ENCODE results near the gene TNS3.

Gene TNS3

GRCh38 chr7:47474937-47475879 is 106.7 kb downstream of the TNS3 start:
- no peak for TF ChIP-seq CTCF (IDR thresholded peaks at IDR 0.05; ENCODE audit: low read depth, low read length, missing control alignments)
- peak; percentile 38 for DNase-seq (ENCODE audit: low read depth)
- H3K4me3 ChIP-seq (ENCODE audit: low read depth, low read length): no peak overlapping the region

- TF ChIP-seq CTCF (IDR thresholded peaks at IDR 0.05; ENCODE audit: low read depth, low read length, missing control alignments): no peak
- no peak for DNase-seq (ENCODE audit: low read depth)
- no peak overlapping the region for H3K4me3 ChIP-seq (ENCODE audit: low read depth, low read length)
Measured at GRCh38 chr7:47474211-47474936, 107.5 kb downstream of the TNS3 start.

GRCh38 chr7:47473499-47474210 is 108.3 kb downstream of the TNS3 start:
- no peak for DNase-seq (ENCODE audit: low read depth)
- no peak overlapping the region for H3K4me3 ChIP-seq (ENCODE audit: low read depth, low read length)
- TF ChIP-seq CTCF (IDR thresholded peaks at IDR 0.05; ENCODE audit: low read depth, low read length, missing control alignments): no peak

- no peak overlapping the region for H3K4me3 ChIP-seq (ENCODE audit: low read depth, low read length)
- no peak for DNase-seq (ENCODE audit: low read depth)
- TF ChIP-seq CTCF (IDR thresholded peaks at IDR 0.05; ENCODE audit: low read depth, low read length, missing control alignments): no peak
Measured at GRCh38 chr7:47472444-47473157, 109.3 kb downstream of the TNS3 start.

- TF ChIP-seq CTCF (IDR thresholded peaks at IDR 0.05; ENCODE audit: low read depth, low read length, missing control alignments): no peak
- DNase-seq (ENCODE audit: low read depth): no peak
- H3K4me3 ChIP-seq (ENCODE audit: low read depth, low read length): no peak overlapping the region
Measured at GRCh38 chr7:47471831-47472230, 110.1 kb downstream of the TNS3 start.

- no peak overlapping the region for H3K4me3 ChIP-seq (ENCODE audit: low read depth, low read length)
- no peak for TF ChIP-seq CTCF (IDR thresholded peaks at IDR 0.05; ENCODE audit: low read depth, low read length, missing control alignments)
- DNase-seq (ENCODE audit: low read depth): no peak
Measured at GRCh38 chr7:47471358-47471703, 110.6 kb downstream of the TNS3 start.
